Activated CD4-positive, alpha-beta T cell treated with anti-CD3 and anti-CD28 coated beads for 1 hour (primary cell): ENCODE data around the gene TMC3.

Experiments used
- DNase-seq: peaks from one replicate; pipeline ENCODE4 v3.0.0-alpha.2; 2020

The TMC3 gene

GRCh38 chr15:81321667-81322066 is 52.3 kb downstream of the TMC3 start:
- DNase-seq: no peak

- no peak for DNase-seq
Observed at GRCh38 chr15:81317642-81318017, 56.4 kb downstream of the TMC3 start.

- no peak for DNase-seq
Observed at GRCh38 chr15:81316267-81316666, 57.7 kb downstream of the TMC3 start.

- no peak for DNase-seq
Observed at GRCh38 chr15:81315452-81316175, 58.4 kb downstream of the TMC3 start.

- no peak for DNase-seq
Observed at GRCh38 chr15:81314378-81314777, 59.6 kb downstream of the TMC3 start.

GRCh38 chr15:81313686-81314085 is 60.3 kb downstream of the TMC3 start:
- DNase-seq: no peak

- no peak for DNase-seq
Observed at GRCh38 chr15:81312790-81313543, 61.0 kb downstream of the TMC3 start.

- no peak for DNase-seq
Observed at GRCh38 chr15:81311752-81312464, 62.1 kb downstream of the TMC3 start.

- no peak for DNase-seq
Observed at GRCh38 chr15:81310480-81310879, 63.5 kb downstream of the TMC3 start.

GRCh38 chr15:81309647-81310450 is 64.2 kb downstream of the TMC3 start:
- DNase-seq: no peak

GRCh38 chr15:81308260-81308659 is 65.8 kb downstream of the TMC3 start:
- DNase-seq: no peak

- no peak for DNase-seq
Observed at GRCh38 chr15:81304226-81304625, 69.8 kb downstream of the TMC3 start.

GRCh38 chr15:81303244-81304225 is 70.5 kb downstream of the TMC3 start:
- no peak for DNase-seq

- DNase-seq: no peak
Observed at GRCh38 chr15:81302701-81303109, 71.3 kb downstream of the TMC3 start.

GRCh38 chr15:81301815-81302399 is 72.1 kb downstream of the TMC3 start:
- DNase-seq: no peak

GRCh38 chr15:81301385-81301784 is 72.6 kb downstream of the TMC3 start:
- DNase-seq: no peak

- no peak for DNase-seq
Observed at GRCh38 chr15:81299630-81300273, 74.3 kb downstream of the TMC3 start.

GRCh38 chr15:81299156-81299555 is 74.9 kb downstream of the TMC3 start:
- DNase-seq: no peak

- no peak for DNase-seq
Observed at GRCh38 chr15:81298611-81299010, 75.4 kb downstream of the TMC3 start.
